Hepatocyte (in vitro differentiated cells): ENCODE results near the gene DCAF15.

Experiments
- CTCF ChIP-seq: fragments of 200-600 bp; sonication (generic); IDR thresholded peaks from 2 replicates; pipeline ENCODE4 v1.5.1; 2016; ENCODE audit warnings: antibody characterized with exemption, mild to moderate bottlenecking; ENCODE audit not compliant: poor library complexity
- EZH2 ChIP-seq: fragments of 200-600 bp; sonication (generic); IDR thresholded peaks from 2 replicates; pipeline ENCODE4 v1.6.1; 2016; ENCODE audit warnings: antibody characterized with exemption, mild to moderate bottlenecking, borderline replicate concordance

GRCh38 chr19:13938301-13939064, 13.8 kb upstream of the DCAF15 start, which contains the start of gene PODNL1:
- TF ChIP-seq CTCF (no peak), EZH2 (no peak)
